HUES48 (cell line): Measurements from ENCODE around the gene SOBP.
"Not testable (repeated sequence)": the region's sequence is repeated elsewhere in the genome, so short reads cannot be mapped to it uniquely, and the experiment has no call there.

Experiments used
- H3K27ac ChIP-seq: one replicate; pipeline ENCODE4 v1.7.0; 2013; ENCODE audit warnings: low read depth, low read length, inconsistent platforms
- H3K27me3 ChIP-seq: 2 replicates; pipeline ENCODE4 v1.6.1; 2013; ENCODE audit warnings: mild to moderate bottlenecking, low read length; ENCODE audit not compliant: control insufficient read depth, insufficient read depth
- H3K36me3 ChIP-seq: 2 replicates; pipeline ENCODE4 v1.6.1; 2013; ENCODE audit warnings: low read length; ENCODE audit not compliant: control insufficient read depth, insufficient read depth
- H3K4me1 ChIP-seq: 2 replicates; pipeline ENCODE4 v1.6.1; 2013; ENCODE audit warnings: mild to moderate bottlenecking, low read length; ENCODE audit not compliant: control insufficient read depth, insufficient read depth
- H3K4me3 ChIP-seq: 2 replicates; pipeline ENCODE4 v1.5.1; 2013; ENCODE audit warnings: mild to moderate bottlenecking, low read depth, low read length
- H3K9ac ChIP-seq: 2 replicates; pipeline ENCODE4 v1.6.1; 2013; ENCODE audit warnings: mild to moderate bottlenecking, low read depth, low read length, moderate library complexity
- H3K9me3 ChIP-seq: 2 replicates; pipeline ENCODE4 v1.6.1; 2013; ENCODE audit warnings: low read length; ENCODE audit not compliant: control insufficient read depth, insufficient read depth

SOBP gene

GRCh38 chr6:107539849-107540464, 50.0 kb downstream of the SOBP start:
- Histone ChIP-seq H3K27ac (no peak overlapping the region), H3K4me1 (peaks cover 41% of the 10 kb centered on the region), H3K27me3 (no peaks in the 10 kb centered on the region), H3K36me3 (no peaks in the 10 kb centered on the region), H3K9me3 (no peaks in the 10 kb centered on the region), H3K9ac (no peak overlapping the region), H3K4me3 (no peak overlapping the region)

- H3K9ac ChIP-seq = no peak overlapping the region
- H3K4me3 ChIP-seq = no peak overlapping the region
- no peaks in the 10 kb centered on the region for H3K27me3 ChIP-seq
- peaks cover 41% of the 10 kb centered on the region for H3K4me1 ChIP-seq
- no peaks in the 10 kb centered on the region for H3K36me3 ChIP-seq
- no peaks in the 10 kb centered on the region for H3K9me3 ChIP-seq
- H3K27ac ChIP-seq = no peak overlapping the region
Measured at GRCh38 chr6:107540465-107540857, 50.5 kb downstream of the SOBP start.

GRCh38 chr6:107542192-107542668, 52.3 kb downstream of the SOBP start:
- H3K4me3 ChIP-seq = no peak overlapping the region
- peaks cover 27% of the 10 kb centered on the region for H3K4me1 ChIP-seq
- no peak overlapping the region for H3K9ac ChIP-seq
- H3K9me3 ChIP-seq = no peaks in the 10 kb centered on the region
- no peak overlapping the region for H3K27ac ChIP-seq
- H3K27me3 ChIP-seq = no peaks in the 10 kb centered on the region
- no peaks in the 10 kb centered on the region for H3K36me3 ChIP-seq

GRCh38 chr6:107543088-107543487, 53.2 kb downstream of the SOBP start:
- Histone ChIP-seq H3K36me3 (no peaks in the 10 kb centered on the region), H3K9me3 (no peaks in the 10 kb centered on the region), H3K27ac (no peak overlapping the region)

GRCh38 chr6:107543567-107543966, 53.6 kb downstream of the SOBP start:
- Histone ChIP-seq H3K27me3 (no peaks in the 10 kb centered on the region), H3K27ac (no peak overlapping the region), H3K9me3 (no peaks in the 10 kb centered on the region), H3K36me3 (no peaks in the 10 kb centered on the region), H3K9ac (no peak overlapping the region), H3K4me3 (no peak overlapping the region), H3K4me1 (peaks cover 23% of the 10 kb centered on the region)

More at GRCh38 chr6:107543088-107543487, 53.2 kb downstream of the SOBP start:
- Histone ChIP-seq H3K9ac (no peak overlapping the region), H3K4me3 (no peak overlapping the region), H3K27me3 (no peaks in the 10 kb centered on the region), H3K4me1 (peaks cover 27% of the 10 kb centered on the region)

GRCh38 chr6:107545763-107546162, 55.8 kb downstream of the SOBP start:
- H3K4me3 ChIP-seq = no peak overlapping the region
- no peak overlapping the region for H3K9ac ChIP-seq
- H3K4me1 ChIP-seq = peaks cover 16% of the 10 kb centered on the region
- no peak overlapping the region for H3K27ac ChIP-seq
- no peaks in the 10 kb centered on the region for H3K36me3 ChIP-seq
- H3K27me3 ChIP-seq = no peaks in the 10 kb centered on the region
- H3K9me3 ChIP-seq = no peaks in the 10 kb centered on the region

- Histone ChIP-seq H3K4me1 (peaks cover 16% of the 10 kb centered on the region), H3K9ac (no peak overlapping the region), H3K9me3 (no peaks in the 10 kb centered on the region), H3K27ac (no peak overlapping the region), H3K27me3 (no peaks in the 10 kb centered on the region), H3K36me3 (no peaks in the 10 kb centered on the region), H3K4me3 (no peak overlapping the region)
Measured at GRCh38 chr6:107546691-107547450, 57.0 kb downstream of the SOBP start.

GRCh38 chr6:107547451-107547840, 57.5 kb downstream of the SOBP start:
- no peak overlapping the region for H3K9ac ChIP-seq
- no peaks in the 10 kb centered on the region for H3K27me3 ChIP-seq
- H3K27ac ChIP-seq = no peak overlapping the region
- no peaks in the 10 kb centered on the region for H3K9me3 ChIP-seq
- peaks cover 16% of the 10 kb centered on the region for H3K4me1 ChIP-seq
- no peaks in the 10 kb centered on the region for H3K36me3 ChIP-seq
- H3K4me3 ChIP-seq = no peak overlapping the region

- no peaks in the 10 kb centered on the region for H3K9me3 ChIP-seq
- peaks cover 4% of the 10 kb centered on the region; the same call in 1 of the 2 replicates for H3K4me1 ChIP-seq
- no peaks in the 10 kb centered on the region for H3K36me3 ChIP-seq
- H3K4me3 ChIP-seq = no peak overlapping the region
- no peak overlapping the region for H3K9ac ChIP-seq
- no peaks in the 10 kb centered on the region for H3K27me3 ChIP-seq
- no peak overlapping the region for H3K27ac ChIP-seq
Measured at GRCh38 chr6:107550241-107550840, 60.4 kb downstream of the SOBP start.

- Histone ChIP-seq H3K4me1 (0 out of 2 replicates have a peak, but pooled peaks cover 3% of the 10 kb centered on the region), H3K9me3 (no peaks in the 10 kb centered on the region), H3K36me3 (no peaks in the 10 kb centered on the region), H3K27me3 (no peaks in the 10 kb centered on the region), H3K4me3 (no peak overlapping the region), H3K27ac (no peak overlapping the region), H3K9ac (no peak overlapping the region)
Measured at GRCh38 chr6:107550906-107551305, 61.0 kb downstream of the SOBP start.

- not testable (repeated sequence) for H3K9me3 ChIP-seq, H3K4me3 ChIP-seq, H3K27me3 ChIP-seq, H3K27ac ChIP-seq, H3K9ac ChIP-seq, H3K36me3 ChIP-seq, H3K4me1 ChIP-seq
Measured at GRCh38 chr6:107553121-107553520, 63.2 kb downstream of the SOBP start.
